HUDEP-2 (cell line): ENCODE measurements around the gene CDSN.

Experiments
- DNase-seq, 76 experiments: peaks; one replicate each; lab custom pipeline; 2025; ENCODE audit not compliant: unreplicated experiment in 76 of 76; lab: John Stamatoyannopoulos, UW

CDSN gene

DNA sequence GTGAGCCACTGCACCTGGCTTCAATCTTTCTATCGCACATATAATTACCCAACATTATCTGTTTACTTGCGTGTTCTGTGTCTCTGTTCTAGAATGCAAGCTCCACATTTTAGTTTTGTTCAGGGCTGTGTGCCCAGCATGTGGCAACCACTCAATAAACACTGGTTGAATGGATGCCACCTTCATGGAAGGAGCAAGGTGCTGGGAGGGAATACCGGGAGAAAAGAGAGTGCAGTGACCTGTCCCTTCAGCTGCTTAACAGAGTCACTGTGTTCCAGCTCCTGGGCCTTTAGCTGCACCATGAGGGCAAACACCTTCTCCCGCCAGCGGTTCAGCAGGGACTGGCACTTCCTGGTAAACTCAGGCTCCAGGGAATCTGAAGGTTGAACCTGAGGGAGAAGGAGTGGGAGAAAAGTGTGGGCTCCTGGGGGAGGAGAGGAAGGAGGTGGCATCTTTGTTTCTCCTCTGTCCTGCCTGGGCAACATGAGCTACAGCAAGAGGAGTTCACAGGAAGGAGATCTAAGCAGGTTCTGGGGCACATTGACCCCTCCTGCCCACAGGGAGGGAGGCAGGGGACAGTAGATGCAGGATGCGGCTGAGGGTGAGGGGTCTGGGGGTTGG is 29.7 kb upstream of the CDSN start:
- DNase-seq: no peak

DNA sequence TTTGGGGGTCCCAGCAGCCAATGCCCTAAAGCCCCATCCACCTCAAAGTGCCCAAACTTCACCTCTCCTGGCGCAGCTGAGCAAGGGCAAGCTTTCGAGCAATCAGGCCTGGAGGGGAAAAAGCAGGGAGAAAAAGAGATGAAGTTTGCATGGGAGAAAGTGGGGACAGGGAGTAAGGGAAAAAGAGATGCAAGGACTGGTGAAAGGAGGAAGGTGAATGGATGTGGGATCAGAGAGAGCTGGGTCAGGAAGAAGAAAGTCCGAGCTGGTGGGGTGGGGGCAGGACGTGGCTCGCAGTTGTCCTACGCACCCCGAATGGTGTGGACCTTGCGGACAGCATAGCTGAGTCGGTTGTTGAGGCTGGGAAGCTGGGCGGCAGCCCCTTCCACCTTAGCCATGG is 25.1 kb upstream of the CDSN start:
- DNase-seq: no peak

DNA sequence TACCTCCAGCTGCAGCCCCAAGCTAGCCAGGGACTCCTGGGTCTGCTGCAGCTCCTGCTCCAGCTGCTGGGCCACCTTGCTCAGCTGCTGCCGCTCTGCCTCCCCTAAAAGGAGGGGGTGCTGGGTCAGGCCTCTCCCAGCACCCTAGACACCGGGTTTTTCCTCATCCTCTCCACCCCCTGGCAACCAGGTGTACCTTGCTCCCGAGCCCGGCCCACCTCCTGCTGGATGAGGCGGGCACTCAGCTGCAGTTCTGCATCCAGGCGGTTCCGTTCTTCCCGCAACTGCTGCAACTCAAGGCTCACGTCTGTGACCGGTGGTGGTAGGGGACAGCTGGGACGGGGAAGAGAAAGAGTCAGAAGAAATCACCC is 24.7 kb upstream of the CDSN start:
- DNase-seq: no peak

DNA sequence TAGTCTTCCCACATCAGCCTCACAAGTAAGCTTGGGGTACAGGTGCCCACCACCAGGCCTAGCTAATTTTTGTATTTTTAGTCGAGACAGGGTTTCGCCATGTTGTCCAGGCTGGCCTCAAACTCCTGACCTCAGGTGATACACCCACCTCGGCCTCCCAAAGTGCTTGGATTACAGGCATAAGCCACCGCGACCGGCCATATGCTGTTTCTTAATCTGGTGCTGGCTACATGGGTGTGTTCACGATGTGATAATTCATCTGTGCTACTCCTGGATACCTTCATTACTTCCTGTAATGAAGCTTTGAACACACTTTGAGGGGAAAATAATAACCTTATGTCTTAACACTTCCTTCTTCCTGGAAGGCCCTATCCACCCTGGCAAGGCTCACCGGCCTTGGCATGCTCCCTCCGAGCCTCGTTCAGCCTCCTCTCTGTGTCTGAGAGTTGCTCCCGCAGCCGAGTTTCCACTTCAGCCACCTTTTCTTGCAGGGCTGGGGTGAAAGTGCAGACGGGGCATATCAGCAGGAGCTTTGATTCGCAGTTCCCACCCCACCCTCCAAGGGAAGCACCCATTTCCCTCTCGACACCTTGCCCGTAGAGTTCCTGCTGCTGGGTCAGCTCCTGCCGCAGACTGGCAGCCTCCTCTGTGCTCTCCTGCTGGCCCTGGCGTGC is 24.2 kb upstream of the CDSN start:
- DNase-seq: no peak

DNA sequence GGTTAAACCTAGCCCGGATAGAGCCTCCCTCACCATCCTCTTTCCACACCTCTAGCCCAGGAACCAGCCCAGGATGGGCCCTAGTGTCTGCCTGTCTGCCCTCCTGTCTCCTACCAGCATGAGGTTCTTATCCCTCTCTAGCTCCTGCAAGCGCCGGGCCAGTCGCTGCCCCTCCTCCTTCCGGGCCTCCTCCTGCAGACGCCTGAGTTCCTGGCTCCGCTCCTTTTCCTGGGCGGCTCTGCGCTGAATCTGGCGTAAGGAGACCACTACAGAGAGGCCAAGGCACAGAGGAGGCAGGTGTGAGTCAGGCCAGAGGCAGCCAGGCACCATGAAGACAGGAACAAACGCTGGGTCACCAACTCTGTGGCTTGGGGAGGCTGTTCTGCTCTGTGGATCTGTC is 22.9 kb upstream of the CDSN start:
- DNase-seq: no peak

DNA sequence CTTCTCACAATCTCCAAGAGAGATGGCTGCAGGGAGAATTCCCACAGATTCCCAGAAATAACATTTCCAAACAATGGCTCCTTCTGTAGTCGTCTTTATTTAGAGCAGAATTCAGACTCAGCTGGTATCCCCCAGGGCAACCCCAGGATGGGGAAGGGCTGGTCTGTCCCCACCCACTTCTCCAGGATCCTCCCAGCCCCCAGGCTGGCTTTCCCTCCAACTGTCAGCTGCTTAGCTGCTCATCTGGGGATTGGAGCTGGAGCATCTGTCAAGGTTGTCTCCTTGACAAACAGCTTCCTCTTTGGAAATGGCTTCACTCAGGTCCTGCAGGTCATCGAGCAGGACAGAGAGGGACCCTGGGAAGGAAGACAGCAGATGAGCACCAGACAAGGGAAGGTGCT is 22.1 kb upstream of the CDSN start:
- no peak for DNase-seq

DNA sequence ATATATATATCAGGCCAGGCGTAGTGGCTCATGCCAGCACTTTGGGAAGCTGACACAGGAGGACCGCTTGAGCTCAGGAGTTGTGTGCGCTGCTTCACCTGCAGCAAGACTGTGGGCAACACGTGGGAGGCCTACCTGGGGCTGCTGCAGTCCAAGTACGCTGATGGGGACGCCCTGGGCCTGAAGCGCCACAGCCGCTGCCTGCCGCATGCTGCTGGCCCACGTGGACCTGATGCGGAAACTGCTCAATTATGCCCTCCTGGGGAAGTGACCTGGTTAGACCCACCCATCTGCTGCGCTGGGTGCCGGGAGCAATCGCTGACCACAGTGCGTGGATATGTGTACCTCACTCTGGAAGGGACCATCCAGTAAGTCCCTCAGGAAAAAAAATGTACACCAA is 20.4 kb upstream of the CDSN start:
- no peak for DNase-seq

DNA sequence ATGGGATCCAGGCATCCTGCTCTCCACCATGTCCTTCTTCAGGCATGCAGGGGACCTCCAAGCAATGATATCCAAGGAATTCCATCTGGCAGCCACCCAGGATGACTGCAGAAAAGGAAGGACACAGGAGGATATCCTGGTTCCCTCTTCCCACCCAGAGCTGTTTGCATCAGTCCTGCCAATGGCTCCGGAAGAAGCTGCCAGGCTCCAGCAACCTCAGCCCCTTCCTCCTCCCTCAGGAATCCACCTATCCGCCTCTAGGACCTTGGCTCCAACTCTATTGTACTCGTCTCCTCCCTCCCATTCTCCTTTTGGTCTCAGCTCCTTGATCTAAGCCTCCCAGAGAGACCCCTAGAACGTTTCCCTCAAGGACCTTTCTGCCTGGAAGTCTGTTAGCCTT is 19.4 kb upstream of the CDSN start:
- DNase-seq: no peak

DNA sequence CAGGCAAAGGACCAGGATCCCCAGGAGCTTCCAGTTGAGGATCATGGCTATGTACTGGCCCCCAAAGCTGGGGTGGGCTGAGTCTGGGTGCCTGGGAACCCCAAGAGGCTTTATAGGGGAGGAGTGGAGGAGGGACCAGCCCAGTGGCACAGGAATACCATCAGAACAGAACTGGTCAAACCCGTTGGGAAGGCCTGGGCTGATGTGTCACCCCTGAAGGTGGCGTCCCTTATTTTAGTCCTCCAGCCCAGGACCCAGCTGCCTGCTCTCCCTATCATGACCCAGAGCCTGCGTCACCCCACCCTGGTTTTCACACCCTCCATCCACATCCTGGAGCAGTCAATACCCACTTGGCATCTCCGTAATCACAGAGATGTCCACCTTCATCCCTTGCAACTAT is 18.7 kb upstream of the CDSN start, which contains the start of gene PSORS1C2:
TSS of gene PSORS1C2 (minus strand) at position 85 of the 400 bp plus-strand sequence. CDS start at position 45, 40 bp downstream.
- no peak for DNase-seq

DNA sequence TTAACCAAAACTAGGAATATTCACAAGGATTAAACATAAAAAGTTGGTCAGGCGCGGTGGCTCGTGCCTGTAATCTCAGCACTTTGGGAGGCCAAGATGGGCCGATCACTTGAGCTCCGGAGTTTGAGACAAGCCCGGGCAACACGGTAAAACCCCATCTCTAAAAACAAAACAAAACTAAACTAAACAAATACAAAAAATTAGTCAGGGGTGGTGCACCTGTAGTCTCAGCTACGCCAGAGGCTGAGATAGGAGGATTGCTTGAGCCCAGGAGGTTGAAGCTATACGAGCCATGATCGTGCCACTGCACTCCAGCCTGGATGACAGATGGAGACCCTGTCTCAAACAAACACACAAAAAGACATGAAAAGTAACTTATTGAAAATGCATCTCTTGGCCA is 15.5 kb upstream of the CDSN start:
- no peak for DNase-seq

DNA sequence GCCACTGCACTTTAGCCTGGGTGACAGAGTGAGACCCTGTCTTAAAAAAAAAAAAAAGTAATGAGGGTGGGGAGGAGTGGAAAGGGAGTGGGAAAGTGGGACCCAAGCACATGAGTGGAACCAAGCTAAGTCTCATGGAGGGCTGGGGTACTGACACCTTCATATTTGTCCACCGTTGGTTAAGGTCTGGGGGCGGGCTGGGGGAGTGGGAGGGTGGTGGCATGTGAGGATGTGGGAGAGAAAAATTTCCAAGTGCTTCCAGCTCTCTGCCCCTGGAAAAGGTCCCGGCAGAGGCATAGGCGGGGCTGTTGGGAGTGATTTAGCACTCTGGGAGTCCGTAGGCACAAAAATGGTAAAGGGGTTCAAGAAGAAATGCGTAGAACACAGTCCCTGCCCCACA is 12.6 kb upstream of the CDSN start:
- no peak for DNase-seq

DNA sequence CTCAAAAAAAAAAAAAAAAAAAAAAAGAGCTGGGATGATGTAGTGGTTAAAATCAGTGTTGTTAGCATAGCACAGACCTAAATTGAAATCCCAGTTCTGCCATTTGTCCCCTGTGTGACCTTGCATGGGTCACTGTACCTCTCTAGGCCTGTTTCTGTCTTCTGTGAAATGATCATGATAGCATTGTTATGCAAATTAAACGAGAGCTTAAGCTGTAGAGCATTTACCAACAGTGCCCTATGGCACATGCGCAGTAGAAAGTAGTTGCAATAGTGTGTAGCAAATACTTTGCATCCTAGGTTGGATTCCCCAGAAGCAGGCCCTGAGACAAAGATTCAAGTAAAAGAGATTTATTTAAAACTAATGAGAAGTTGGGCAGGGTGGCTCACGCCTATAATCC is 11.3 kb upstream of the CDSN start:
- no peak for DNase-seq

DNA sequence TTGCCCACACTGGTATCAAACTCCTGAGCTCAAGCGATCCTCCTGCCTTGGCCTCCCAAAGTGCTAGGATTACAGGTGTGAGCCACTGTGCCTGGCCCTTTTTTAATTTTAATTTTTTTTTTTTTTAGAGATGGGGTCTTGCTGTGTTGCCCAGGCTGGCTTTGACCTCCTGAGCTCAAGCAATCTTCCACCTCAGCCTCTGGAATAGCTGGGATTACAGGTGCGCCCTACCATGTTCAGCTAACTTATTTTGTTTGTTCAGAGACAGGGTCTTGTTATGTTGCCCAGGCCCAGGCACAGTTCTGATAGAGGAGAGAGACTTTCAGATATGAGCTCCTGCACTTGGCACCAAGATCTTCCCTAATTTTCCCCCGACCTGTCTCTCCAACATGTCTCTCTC is 10.5 kb upstream of the CDSN start:
- DNase-seq: no peak

DNA sequence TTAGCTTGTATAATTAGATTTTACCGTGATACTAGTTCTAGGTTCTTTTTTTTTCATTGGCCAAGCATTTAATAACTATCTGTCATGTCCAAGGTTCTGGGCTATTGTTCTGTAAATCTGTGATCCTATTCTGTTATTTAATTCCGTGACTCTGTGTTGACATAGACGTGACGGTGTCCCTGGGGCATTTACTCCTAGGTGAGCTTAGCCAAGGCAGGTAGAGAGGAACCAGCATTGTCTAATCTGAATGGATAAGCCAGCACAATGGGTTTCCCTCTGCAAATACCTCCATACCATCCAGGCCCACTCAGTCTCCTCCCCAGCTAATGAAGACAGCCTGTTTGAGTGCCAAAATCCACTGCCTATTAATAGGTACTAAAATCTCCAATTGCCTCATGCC is 8.9 kb upstream of the CDSN start:
- DNase-seq: no peak

DNA sequence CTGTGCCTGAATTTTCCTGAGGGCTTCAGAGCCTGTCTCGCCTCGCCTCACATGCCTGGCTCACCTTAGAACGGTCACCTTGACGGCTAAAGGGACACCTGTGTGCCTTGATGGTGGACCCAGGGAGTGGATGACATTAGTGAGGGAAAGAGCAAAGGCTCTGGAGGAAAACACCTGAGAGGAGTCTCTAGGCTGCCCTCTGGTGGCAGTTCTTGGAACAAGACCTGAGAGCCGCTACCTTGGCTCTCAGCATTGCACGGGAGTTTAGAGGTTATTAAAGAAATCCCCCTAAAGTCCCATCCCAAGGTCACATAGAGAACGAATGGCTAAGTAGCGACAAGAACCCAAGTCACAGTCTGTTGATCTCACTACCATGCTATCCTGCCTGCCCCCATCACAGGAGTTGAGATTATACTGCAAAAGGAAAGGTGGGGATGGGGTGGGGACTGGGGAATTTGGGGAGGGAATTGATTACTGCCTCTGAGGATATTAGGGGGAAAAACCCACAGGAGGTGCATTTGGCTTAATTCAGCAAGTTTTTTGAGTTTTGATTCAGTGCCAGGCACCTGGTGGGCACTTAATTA is 7.9 kb upstream of the CDSN start:
- peak in 51 of 76 experiments; percentile 6 to 71 (median 38) for DNase-seq

DNA sequence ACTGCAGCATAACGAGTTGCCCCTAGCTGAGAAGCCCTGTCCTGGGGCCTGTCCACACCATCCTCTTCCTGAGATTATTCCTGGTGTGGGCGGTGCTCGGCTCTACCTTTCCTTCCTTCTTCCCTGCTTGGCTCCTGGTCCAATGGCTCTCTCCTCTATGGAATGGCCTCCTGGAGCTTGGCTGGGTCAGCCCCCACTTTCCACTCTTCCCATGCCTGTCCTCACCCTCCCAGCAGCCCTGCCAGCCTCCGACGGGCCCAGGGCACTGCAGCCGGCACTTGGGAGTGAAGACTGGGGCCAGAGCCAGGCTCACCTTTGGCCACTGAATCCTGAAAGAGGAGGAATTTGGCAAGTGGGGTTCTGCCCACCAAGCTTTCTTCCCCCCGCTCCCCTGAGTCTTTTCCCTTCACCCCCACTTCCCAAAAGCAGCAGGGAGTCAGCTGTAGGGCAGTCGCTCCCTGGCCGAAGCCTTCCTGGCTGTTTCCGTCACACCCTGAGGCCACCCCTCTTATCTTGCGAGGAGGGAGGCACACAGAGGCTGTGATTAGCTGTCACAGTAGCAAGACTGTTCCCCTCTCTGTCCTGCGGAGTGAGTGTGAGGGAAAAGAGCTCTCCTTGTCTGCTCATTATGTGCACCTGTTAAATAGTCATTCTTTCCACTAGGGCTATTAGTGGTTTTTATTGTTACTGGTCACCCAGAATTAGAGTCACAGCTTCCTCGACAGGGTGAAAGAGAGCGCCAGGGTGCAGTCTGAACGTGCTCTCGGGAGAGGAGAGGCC is 6.3 kb upstream of the CDSN start:
- DNase-seq: peak in 10 of 76 experiments; percentile 8 to 36 (median 20)

DNA sequence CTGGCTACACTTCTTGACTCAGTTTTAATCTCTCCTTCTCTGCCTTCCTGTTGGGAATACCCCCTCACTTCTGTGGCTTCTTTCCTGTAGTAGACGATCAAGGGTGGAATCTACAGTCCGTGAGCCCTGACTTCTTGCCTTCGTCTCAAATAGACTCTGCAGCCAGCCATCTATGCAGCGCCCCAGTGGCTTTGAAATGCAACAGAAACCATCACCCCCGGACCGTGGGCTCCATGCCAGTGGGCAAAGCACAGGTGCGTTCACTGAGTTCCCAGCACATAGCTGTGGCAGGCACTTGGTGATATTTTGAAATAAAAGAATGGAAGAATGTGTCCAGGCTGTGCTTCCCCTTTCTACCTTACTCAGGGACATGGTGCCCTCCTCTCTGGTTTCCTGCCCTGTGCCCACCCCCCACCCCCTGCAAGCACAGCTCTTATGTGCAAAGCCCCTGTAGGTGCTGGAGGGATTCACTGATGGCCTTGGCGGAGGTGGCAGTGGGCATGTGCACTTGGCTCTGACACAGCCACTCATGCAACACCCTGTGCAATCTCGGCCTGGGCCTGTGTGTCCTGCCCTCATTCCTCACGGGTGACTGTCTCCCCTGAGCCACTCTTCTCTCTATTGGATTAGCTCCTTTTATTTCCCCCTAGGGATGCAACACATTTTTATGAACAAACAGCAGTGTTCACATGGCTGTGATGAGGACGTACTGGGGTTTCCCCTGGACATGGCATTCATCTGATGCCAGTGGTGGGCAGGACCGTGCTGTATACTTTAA is 5.5 kb upstream of the CDSN start:
- DNase-seq: no peak

DNA sequence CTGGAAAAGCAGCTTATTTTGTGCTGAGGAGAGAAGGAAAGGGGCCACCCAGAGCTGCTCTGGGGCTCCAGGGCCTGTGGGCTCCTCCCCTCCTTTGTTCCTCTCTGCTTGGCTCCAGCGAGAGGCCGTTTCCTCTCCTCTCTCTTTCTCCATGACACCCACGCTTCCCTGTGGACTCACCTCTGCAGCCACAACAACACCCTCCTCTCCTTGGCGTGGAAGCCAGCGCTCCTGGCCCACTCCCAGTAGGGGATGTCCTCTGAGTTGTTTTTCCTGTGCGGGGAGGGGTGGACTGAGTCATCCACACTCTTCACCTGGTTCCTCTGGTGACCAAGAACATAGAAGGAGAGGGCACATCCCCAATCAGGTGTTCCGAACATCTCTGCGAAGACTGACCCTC is 4.9 kb upstream of the CDSN start:
- DNase-seq: no peak

DNA sequence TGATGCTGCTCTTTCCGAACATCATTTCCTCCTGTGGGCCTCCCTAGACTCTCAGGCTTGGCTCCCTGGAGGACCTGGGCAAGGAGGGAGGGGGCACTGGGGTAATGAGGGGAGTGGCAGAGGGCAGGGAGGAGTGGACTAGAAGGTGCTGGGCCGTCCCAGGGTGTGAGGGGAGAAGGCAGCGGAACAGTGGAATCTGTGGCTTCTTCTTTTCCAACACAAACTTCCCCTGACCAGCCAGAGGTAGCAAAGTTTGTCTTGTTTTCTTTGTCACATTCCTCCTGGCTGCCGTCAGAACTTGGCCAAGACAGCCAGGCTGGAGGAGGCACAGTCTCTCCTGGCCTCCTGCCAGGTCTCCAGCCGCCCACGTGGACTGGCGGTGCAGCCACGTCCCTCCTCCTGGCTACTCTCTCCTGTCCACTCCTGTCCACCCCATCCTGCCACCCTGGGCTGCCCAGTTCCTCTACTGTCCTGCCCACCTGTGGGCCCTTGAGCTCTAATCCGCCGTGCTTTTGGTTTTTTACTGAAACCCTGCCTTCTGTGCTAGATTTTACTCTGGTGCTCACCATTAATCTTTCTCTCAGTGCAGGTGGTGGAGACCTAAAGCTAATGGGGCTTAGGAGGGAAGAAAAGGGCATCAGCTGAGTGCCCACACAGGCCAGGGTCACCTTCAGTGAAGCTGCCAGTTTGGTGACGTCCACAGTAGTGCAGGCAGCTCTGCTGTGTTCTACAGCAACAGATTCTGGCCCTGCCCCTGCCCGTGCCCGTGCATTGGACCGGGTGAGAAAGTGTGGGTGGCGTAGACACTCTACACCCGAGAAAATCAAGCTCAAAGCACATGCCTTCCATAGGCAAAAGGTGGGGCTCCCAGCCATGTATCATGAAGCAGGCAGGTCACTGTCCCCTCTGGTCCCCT is 2.8 kb upstream of the CDSN start:
- DNase-seq: peak in 30 of 76 experiments; percentile 5 to 74 (median 26)
